Lower lobe of right lung (tissue), 2 donors: Measurements from ENCODE around the gene HEPN1. TPM values are rescaled to one million over a fixed set of nuclear protein-coding genes. Genes with fewer than 3 reads are reported as not detected.

Source experiments
- ATAC-seq, 2 donors: fragments of 200-7000 bp; cut with Tn5 transposase; one replicate each; pipeline ENCODE4 v1.9.1; 2020 to 2022; ENCODE audit warnings: mild to moderate bottlenecking in 2 of 2, moderate library complexity in 2 of 2
- DNase-seq: peaks from one replicate; pipeline ENCODE4 v3.0.0-alpha.2; 2020
- H3K27ac ChIP-seq: fragments of 200-600 bp; one replicate; pipeline ENCODE4 v1.8.0; 2022
- H3K27me3 ChIP-seq: fragments of 200-600 bp; one replicate; pipeline ENCODE4 v1.8.0; 2022; ENCODE audit warnings: low read depth
- H3K36me3 ChIP-seq: fragments of 200-600 bp; one replicate; pipeline ENCODE4 v1.8.0; 2022; ENCODE audit warnings: mild to moderate bottlenecking
- H3K4me1 ChIP-seq: fragments of 200-600 bp; one replicate; pipeline ENCODE4 v1.8.0; 2022
- H3K4me3 ChIP-seq: fragments of 200-600 bp; one replicate; pipeline ENCODE4 v1.8.0; 2022; ENCODE audit warnings: mild to moderate bottlenecking
- H3K9me3 ChIP-seq: fragments of 200-600 bp; one replicate; pipeline ENCODE4 v1.8.0; 2022
- CTCF ChIP-seq: fragments of 200-600 bp; IDR thresholded peaks from one replicate; pipeline ENCODE4 v1.8.0; 2022; ENCODE audit warnings: antibody characterized with exemption, mild to moderate bottlenecking
- intact Hi-C: fragments of 100-400 bp; cut with DNase I; formaldehyde crosslinking; loops from one replicate; pipeline ENCODE4 v1.11.0; 2022
- total RNA-seq: library from RNA; stranded (reverse); fragmentation: NEBNext Ultra II Directional; extraction: Animal tissue kit (Norgen Biotek cat#: 25700); gene quantifications from one replicate; pipeline ENCODE4 v1.2.1, GENCODE V29; 2021
- donor health status: DM: no; HTN: yes; CAD: no; lungs with severe emphysema.

Gene HEPN1
- total RNA-seq, 1 donor from 2014 or later = not detected

GRCh38 chr11:124873951-124874350 lies 45.1 kb upstream of the HEPN1 start:
- no peak overlapping the region for H3K4me3 ChIP-seq
- peaks cover 47% of the 10 kb centered on the region for H3K27me3 ChIP-seq
- H3K27ac ChIP-seq = no peak overlapping the region
- intact Hi-C loops = no loop called here
- no peak for TF ChIP-seq CTCF
- H3K4me1 ChIP-seq = peaks cover 20% of the 10 kb centered on the region
- H3K9me3 ChIP-seq = no peaks in the 10 kb centered on the region
- DNase-seq (no peak), ATAC-seq (no peak)
- no peaks in the 10 kb centered on the region for H3K36me3 ChIP-seq

- no peak for ATAC-seq
- Histone ChIP-seq H3K27ac (no peak overlapping the region), H3K36me3 (no peaks in the 10 kb centered on the region), H3K9me3 (no peaks in the 10 kb centered on the region), H3K4me1 (peaks cover 13% of the 10 kb centered on the region), H3K27me3 (peaks cover 39% of the 10 kb centered on the region), H3K4me3 (no peak overlapping the region)
- DNase-seq = no peak
- intact Hi-C loops = no loop called here
- TF ChIP-seq CTCF = no peak
Observed at GRCh38 chr11:124874571-124875255, 44.3 kb upstream of the HEPN1 start.

GRCh38 chr11:124875401-124875800 lies 43.6 kb upstream of the HEPN1 start:
- H3K27ac ChIP-seq = no peak overlapping the region
- peaks cover 32% of the 10 kb centered on the region for H3K27me3 ChIP-seq
- ATAC-seq = no peak
- no peak for TF ChIP-seq CTCF
- H3K4me1 ChIP-seq = peaks cover 13% of the 10 kb centered on the region
- no peak for DNase-seq
- peak overlapping the region; percentile 65 for H3K4me3 ChIP-seq
- no peaks in the 10 kb centered on the region for H3K36me3 ChIP-seq
- H3K9me3 ChIP-seq = no peaks in the 10 kb centered on the region
- intact Hi-C loops = no loop called here

GRCh38 chr11:124875943-124876817 lies 42.9 kb upstream of the HEPN1 start:
- peak; percentile 93 to 95 for ATAC-seq
- Histone ChIP-seq H3K27me3 (peaks cover 24% of the 10 kb centered on the region), H3K27ac (peak overlapping the region; percentile 92)

More at GRCh38 chr11:124875943-124876817, 42.9 kb upstream of the HEPN1 start:
- Histone ChIP-seq H3K36me3 (no peaks in the 10 kb centered on the region), H3K9me3 (no peaks in the 10 kb centered on the region), H3K4me1 (peaks cover 13% of the 10 kb centered on the region), H3K4me3 (peak overlapping the region; percentile 65)
- intact Hi-C loops = no loop called here
- TF ChIP-seq CTCF = peak; percentile 84
- peak; percentile 89 for DNase-seq
